Activated effector memory CD4-positive, alpha-beta T cell treated with Interleukin-2 at 50 U/mL for 16 hours (primary cell): ENCODE measurements around the gene CDC5L.

Source experiments
- DNase-seq: peaks from one replicate; pipeline ENCODE4 v3.0.0-alpha.2; 2020

CDC5L gene

DNA sequence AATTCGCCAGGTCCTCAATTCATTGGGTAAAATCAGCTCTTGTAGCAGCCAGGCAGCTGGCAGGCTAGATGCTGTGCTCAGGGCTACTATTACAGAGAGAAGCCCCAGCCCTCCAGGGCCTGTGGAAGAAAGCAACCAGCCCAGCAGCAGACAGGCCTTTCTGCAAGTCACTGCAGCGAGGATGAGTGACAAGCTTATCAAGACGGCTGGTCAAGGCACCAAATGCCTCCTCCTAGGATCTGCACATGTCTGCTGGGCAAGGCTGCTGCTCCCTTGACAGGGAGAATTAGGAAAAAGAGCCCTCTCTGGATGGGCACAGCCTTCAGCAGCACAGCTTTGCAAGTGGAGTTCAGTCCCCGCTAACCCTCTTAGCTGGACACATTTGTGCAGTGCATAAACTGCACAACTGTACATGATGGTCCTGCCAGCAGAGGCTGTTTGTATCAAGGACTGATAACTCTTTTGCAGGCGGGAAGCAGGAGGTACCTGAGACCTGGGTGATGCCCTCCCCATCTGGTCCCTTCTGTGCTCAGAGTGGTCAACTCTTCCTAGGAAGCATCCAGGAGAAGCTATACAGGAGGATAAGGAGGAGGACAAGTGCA is 89.9 kb downstream of the CDC5L start:
- DNase-seq = no peak

DNA sequence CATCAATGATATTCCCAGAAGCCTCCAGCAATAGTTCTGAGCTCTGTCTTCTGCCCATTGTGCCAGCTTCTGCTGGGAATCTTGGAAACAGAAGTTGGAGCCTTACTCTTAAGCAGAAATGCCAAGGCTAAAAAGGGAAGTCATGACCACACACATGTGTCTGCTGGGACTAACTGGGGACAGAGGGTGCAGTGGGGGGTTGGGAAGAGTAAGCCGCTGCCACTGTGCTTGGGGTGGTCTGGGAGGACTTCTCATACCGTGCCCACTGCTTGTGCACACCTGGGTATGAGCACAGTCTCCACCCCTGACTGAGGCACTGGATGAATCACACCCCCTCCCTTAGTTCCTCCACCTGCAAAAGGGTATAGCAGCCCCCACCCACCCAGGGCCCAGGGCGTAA is 90.7 kb downstream of the CDC5L start:
- DNase-seq = no peak

GRCh38 chr6:44478591-44479254 is 91.2 kb downstream of the CDC5L start:
- DNase-seq = no peak

GRCh38 chr6:44480097-44480541 is 92.6 kb downstream of the CDC5L start:
- DNase-seq = no peak

GRCh38 chr6:44481056-44481455 is 93.5 kb downstream of the CDC5L start:
- DNase-seq = no peak

DNA sequence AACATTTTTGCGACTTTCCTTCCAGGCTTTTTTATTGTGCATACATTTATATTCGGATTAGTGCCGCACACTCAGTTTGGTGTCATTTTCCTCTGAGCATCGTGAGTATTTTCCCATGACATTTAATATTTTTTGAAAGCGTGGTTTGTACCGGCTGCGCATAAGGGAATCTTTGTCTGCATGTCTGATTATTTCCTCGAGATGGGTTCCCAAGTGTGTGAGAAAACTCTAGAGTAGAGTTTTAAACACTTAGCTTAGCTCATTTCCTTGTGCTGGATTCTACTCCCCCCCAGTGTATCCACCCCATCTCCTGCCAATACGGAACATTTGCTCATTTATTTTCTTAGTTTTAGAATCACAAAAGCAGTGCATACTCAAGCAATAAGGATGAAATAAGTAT is 94.3 kb downstream of the CDC5L start:
- DNase-seq = no peak

- no peak for DNase-seq
Measured at GRCh38 chr6:44485601-44486401, 98.3 kb downstream of the CDC5L start.

GRCh38 chr6:44487002-44487401 is 99.5 kb downstream of the CDC5L start:
- DNase-seq = no peak

DNA sequence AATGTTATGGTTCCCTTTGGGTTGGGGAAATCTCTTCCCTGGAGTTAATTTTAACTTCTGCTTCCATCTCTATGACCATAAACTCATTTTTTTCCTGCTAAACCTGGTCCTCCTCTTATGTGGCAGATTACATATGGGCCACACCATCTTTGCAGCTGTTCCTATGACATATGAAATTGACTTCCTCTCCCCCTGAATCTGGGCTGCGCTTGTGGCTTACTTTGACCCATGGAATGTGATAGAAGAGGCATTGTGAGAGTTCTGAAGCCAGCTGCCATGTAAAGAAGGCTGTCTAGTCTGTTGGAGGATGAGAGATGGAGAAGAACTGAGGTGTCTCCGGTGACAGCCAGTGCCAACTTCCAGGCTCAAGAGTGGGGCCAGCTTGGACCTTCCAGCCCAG is 100.1 kb downstream of the CDC5L start:
- DNase-seq = no peak

DNA sequence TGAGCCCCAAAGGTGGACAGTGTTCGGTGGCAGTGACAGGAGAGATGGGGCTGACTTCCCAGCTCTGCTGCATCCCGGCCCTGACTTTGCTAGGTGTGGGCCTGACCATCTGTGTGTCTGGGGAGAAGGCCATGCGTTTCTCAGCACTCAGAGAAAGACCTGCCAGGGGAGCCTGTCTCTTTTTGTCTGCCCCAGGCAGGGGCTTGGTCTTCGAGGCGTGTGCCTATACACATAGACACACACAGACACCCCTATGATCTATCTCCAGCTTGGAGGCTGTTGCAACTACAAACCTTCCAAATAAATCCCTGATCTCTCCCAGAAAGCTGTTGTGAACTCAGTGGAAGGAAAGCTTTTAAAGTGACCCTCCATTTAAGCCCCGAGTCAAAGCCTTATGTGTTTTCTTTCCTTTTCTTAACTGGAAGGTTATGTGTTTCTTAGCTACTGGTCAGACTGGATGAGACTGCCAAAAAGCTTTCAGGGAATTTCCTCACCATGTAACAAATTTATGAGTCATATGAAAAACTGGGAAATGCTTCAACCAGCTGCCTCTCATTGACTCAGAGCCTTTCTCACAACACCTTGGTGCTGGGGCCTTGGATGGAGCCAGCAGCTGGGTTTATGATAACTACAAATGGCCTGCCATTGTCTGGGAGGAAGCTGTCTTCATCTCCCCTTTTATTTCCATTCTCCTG is 102.6 kb downstream of the CDC5L start:
- no peak for DNase-seq

GRCh38 chr6:44493132-44493531 is 105.6 kb downstream of the CDC5L start:
- DNase-seq = no peak

GRCh38 chr6:44493593-44493992 is 106.1 kb downstream of the CDC5L start:
- DNase-seq = no peak

DNA sequence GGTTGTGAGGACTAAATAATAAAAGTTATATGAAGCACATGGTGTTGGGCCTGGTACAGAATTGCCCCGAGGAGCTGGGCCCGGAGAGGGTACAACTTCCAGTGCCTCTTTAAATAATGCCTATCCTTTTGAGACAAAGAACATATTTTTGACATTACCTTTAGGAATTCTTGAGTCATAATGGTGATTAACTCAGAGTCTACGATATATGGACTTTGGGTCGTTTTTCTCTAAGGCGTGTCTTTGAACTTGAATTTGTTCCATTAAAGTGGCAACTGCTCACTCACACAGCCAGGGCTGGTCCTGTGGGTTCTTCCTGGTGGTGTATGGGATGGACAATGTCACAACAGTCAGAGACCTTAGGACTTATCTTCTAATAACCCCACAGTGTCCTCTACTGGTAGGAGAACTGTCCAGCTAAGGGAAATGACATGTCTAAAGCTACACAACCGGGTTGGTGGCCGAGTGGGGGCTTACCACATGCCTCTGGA is 106.5 kb downstream of the CDC5L start:
- DNase-seq = no peak

DNA sequence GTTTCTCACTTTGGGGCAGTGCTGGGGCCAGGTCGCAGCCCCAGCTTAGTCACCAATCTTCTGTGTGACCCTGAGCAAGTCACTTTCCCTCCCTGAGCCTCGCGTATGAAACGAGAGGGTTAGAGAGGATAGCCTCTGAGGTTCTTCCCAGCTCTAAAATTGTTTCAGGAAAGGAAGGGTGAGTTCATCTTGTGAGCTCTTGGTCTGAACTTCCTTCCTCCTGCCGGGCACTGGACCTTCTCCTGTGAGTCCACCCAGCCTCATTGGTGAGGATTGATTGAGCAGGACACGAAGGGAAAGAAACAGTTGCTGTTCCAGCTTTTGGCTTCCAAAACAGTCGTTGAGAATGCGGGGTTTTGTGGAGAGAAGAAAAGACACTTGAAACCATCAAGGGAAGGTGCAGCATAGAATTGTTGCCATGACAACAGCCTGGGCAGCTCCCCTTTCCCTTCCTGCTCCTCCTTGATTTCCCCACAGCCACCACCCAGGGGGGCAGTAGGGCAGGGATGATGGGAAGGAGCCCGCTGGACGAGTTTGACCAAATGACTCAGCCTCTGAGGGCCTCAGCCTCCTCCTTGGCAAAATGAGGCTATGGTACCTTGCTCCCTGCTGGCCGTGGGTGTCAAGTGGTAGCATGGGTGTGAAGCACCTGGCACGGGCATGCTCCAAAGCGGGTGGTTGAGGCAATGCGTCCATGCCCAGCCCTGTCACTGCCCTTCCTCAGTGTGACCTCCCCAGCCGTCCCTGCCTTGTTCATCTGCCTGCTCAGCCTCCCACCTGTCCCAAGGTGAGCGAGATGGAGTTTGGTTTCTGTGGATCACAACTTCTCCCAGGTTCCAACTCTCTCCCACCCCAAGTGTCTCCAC is 107.8 kb downstream of the CDC5L start:
- no peak for DNase-seq

GRCh38 chr6:44496665-44497369 is 109.3 kb downstream of the CDC5L start:
- no peak for DNase-seq

DNA sequence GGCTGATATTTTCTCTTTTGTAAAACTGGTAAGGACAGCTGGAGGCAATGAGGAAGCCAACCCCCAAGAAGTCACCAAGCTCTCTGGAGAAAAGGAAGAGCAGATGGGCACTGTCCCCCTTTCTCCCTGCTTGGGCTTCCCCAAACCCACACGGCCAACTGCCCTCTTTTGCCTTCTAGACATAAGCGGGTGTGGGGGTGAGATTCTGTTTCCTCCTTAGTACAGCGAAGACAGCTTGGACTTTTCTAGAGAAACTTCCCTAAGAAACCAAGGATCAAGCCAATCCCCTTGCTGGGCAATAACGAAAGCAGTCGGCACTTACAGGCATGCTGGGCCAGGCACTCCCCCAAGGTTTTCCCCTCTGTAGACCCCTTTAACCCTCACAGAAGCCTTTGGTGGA is 110.3 kb downstream of the CDC5L start:
- DNase-seq = no peak

- no peak for DNase-seq
Measured at GRCh38 chr6:44498436-44498835, 110.9 kb downstream of the CDC5L start.

DNA sequence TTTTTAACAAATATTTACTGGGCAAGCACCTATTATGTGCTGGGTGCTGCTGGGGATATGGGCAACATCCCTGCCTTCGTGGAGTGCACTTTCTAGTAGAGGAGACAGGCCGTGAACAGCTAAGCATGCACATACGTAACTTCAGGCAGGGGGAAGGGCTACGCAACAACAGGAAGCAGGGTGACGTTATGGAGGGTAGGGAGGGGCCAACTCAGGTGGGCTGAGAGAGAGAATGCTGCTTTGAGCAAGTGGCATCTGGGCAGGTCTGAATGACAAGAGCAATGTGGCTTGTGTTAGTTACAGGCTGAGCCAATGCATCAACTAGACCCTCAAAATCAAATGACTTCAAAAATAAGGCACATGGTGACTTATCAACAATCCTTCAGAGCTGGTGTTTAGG is 112.1 kb downstream of the CDC5L start:
- no peak for DNase-seq
